GM12878 (cell line): ENCODE measurements around the gene SAMSN1. TPM values are rescaled to one million over a fixed set of nuclear protein-coding genes. Genes with fewer than 3 reads are reported as not detected.

ENCODE experiments used
- ATAC-seq: fragments of 200-7000 bp; cut with Tn5 transposase; 3 replicates; pipeline ENCODE4 v1.9.1; 2020; ENCODE audit warnings: mild to moderate bottlenecking, moderate library complexity
- BruUV-seq: library from RNA; stranded (reverse); fragments of 400-500 nt; replicated peaks from 2 replicates; lab custom pipeline; 2021; lab: Mats Ljungman, UMichigan
- CTCF ChIA-PET: fragments of 300-600 bp; sonication (Branson Sonifier 250); formaldehyde crosslinking; extraction: SDS; loops from one replicate; lab custom pipeline; 2021; ENCODE audit warnings: inconsistent platforms; lab: Yijun Ruan, JAX
- POLR2A ChIA-PET: fragments of 350-600 bp; formaldehyde crosslinking; extraction: SDS; loops from one replicate; lab custom pipeline; 2021; ENCODE audit warnings: inconsistent platforms; lab: Charles Lee
- RAD21 ChIA-PET: fragments of 300-600 bp; sonication (Branson Sonifier 250); formaldehyde crosslinking; loops from one replicate; lab custom pipeline; 2023; ENCODE audit warnings: antibody characterized with exemption; ENCODE audit not compliant: unreplicated experiment; lab: Charles Lee
- SMC1A ChIA-PET: fragments of 300-600 bp; sonication (Branson Sonifier 250); formaldehyde crosslinking; loops from one replicate; lab custom pipeline; 2023; ENCODE audit not compliant: unreplicated experiment, uncharacterized antibody; lab: Charles Lee
- DNase-seq: peaks from one replicate; pipeline ENCODE4 v3.0.0-alpha.2; 2011; ENCODE audit warnings: low read depth, low spot score
- FAIRE-seq: peaks from 3 replicates; lab custom pipeline; 2011; peaks lifted over from hg19 to GRCh38; lab: Jason Lieb, UNC
- H2AFZ ChIP-seq: 2 replicates; pipeline ENCODE4 v1.6.0; 2011; ENCODE audit warnings: low read depth, low read length, control low read depth; ENCODE audit not compliant: control insufficient read depth
- H3K27ac ChIP-seq: 2 replicates; pipeline ENCODE4 v1.5.1; 2011; ENCODE audit warnings: control low read depth; ENCODE audit not compliant: control insufficient read depth, insufficient read depth
- H3K27me3 ChIP-seq, 2 experiments: replicated peaks in 1 of 2; 2 replicates each; pipeline versions ENCODE4 v1.6.0 to v1.6.1; 2011; ENCODE audit warnings: low read length in 1 of 2; ENCODE audit not compliant: control insufficient read depth in 2 of 2, insufficient read depth in 2 of 2
- H3K36me3 ChIP-seq, 2 experiments: 2 replicates each; pipeline ENCODE4 v1.5.1; 2011; ENCODE audit warnings: low read length in 1 of 2; ENCODE audit not compliant: control insufficient read depth in 2 of 2, insufficient read depth in 2 of 2
- H3K4me1 ChIP-seq: 2 replicates; pipeline ENCODE4 v1.6.1; 2011; ENCODE audit warnings: mild to moderate bottlenecking, low read length, moderate library complexity, mixed read lengths; ENCODE audit not compliant: control insufficient read depth, insufficient read depth
- H3K4me2 ChIP-seq: 2 replicates; pipeline ENCODE4 v1.6.0; 2011; ENCODE audit warnings: control low read depth; ENCODE audit not compliant: control insufficient read depth, insufficient read depth
- H3K4me3 ChIP-seq: fragments of 200-600 bp; sonication (generic); 2 replicates; pipeline ENCODE4 v1.5.1; 2016
- H3K79me2 ChIP-seq: 2 replicates; pipeline ENCODE4 v1.6.0; 2011; ENCODE audit warnings: low read length; ENCODE audit not compliant: control insufficient read depth, insufficient read depth
- H3K9ac ChIP-seq: 2 replicates; pipeline ENCODE4 v1.8.0; 2011; ENCODE audit warnings: low read length, control low read depth, mixed read lengths; ENCODE audit not compliant: control insufficient read depth, insufficient read depth
- H3K9me3 ChIP-seq: replicated peaks from 3 replicates; pipeline ENCODE4 v1.5.1; 2011; ENCODE audit warnings: mild to moderate bottlenecking, low read length; ENCODE audit not compliant: control insufficient read depth, insufficient read depth
- H4K20me1 ChIP-seq: 2 replicates; pipeline ENCODE4 v1.6.0; 2011; ENCODE audit not compliant: control insufficient read depth, insufficient read depth
- BCL11A ChIP-seq: IDR thresholded peaks from 2 replicates; pipeline ENCODE4 v1.6.1; 2011; ENCODE audit warnings: low read depth, low read length
- CHD1 ChIP-seq: IDR thresholded peaks from 2 replicates; pipeline ENCODE4 v1.6.1; 2012; ENCODE audit warnings: low read depth, low read length, improper control_type of control experiment
- JUND ChIP-seq: IDR thresholded peaks from 2 replicates; pipeline ENCODE4 v1.6.1; 2012; ENCODE audit warnings: low read depth, mild to moderate bottlenecking, low read length, improper control_type of control experiment, moderate library complexity
- LARP7 ChIP-seq: fragments of 450-650 bp; IDR thresholded peaks from 2 replicates; pipeline ENCODE4 v1.6.1; 2017; ENCODE audit warnings: mild to moderate bottlenecking
- MEF2B ChIP-seq: fragments of 450-650 bp; IDR thresholded peaks from 2 replicates; pipeline ENCODE4 v1.6.1; 2018; ENCODE audit warnings: mild to moderate bottlenecking, moderate library complexity; ENCODE audit not compliant: partially characterized antibody, poor library complexity, severe bottlenecking
- NR2C2 ChIP-seq: IDR thresholded peaks from 2 replicates; pipeline ENCODE4 v1.6.1; 2011; ENCODE audit warnings: borderline replicate concordance, low read depth; ENCODE audit not compliant: control insufficient read depth, insufficient read length
- PAX5 ChIP-seq: IDR thresholded peaks from 2 replicates; pipeline ENCODE4 v1.6.1; 2011; ENCODE audit warnings: low read depth, low read length, borderline replicate concordance
- POLR2AphosphoS2 ChIP-seq: IDR thresholded peaks from 2 replicates; pipeline ENCODE4 v1.6.1; 2011; ENCODE audit warnings: low read depth, mild to moderate bottlenecking, low read length, improper control_type of control experiment, moderate library complexity
- RFX5 ChIP-seq: IDR thresholded peaks from 2 replicates; pipeline ENCODE4 v1.6.1; 2011; ENCODE audit warnings: low read depth, low read length, improper control_type of control experiment
- ZBED1 ChIP-seq: IDR thresholded peaks from 2 replicates; pipeline ENCODE4 v1.6.1; 2016; ENCODE audit warnings: borderline replicate concordance
- ZNF207 ChIP-seq: fragments of 450-650 bp; IDR thresholded peaks from 2 replicates; pipeline ENCODE4 v1.6.1; 2014; ENCODE audit warnings: antibody characterized with exemption, mild to moderate bottlenecking, borderline replicate concordance
- ZZZ3 ChIP-seq: IDR thresholded peaks from 2 replicates; pipeline ENCODE4 v1.6.1; 2011; ENCODE audit warnings: low read depth; ENCODE audit not compliant: control insufficient read depth, insufficient read length
- in situ Hi-C: fragments of 300-500 bp; cut with MboI; formaldehyde crosslinking; loops from 9 replicates; pipeline ENCODE4 v1.14.3; 2018; ENCODE audit warnings: mixed read lengths
- intact Hi-C: fragments of 100-400 bp; cut with micrococcal nuclease; formaldehyde crosslinking; loops from one replicate; pipeline ENCODE4 v1.14.2; 2022; ENCODE audit not compliant: unreplicated experiment
- polyA plus RNA-seq, 11 experiments: library from polyadenylated mRNA; depleted of rRNA in 4 of 11; unstranded in 6 of 11; stranded (reverse) in 5 of 11; fragments of >200 nt; fragmentation: Nextera tagmentation in 4 of 11; fragmentation: Illumina TruSeq in 1 of 11; extraction: Ambion mirVana in 4 of 11; extraction: Trizol in 1 of 11; gene quantifications; 1 replicate in 1 of 11; 2 replicates in 10 of 11; pipeline versions ENCODE4 v1.2.1 to v1.2.3, GENCODE V29; 2011 to 2016; ENCODE audit warnings: inconsistent platforms in 2 of 11, missing spikeins in 2 of 11, low read depth in 1 of 11
- total RNA-seq, 4 experiments: library from RNA; depleted of rRNA in 3 of 4; stranded (reverse); fragments of >200 nt in 3 of 4; fragmentation: Illumina TruSeq in 1 of 4; extraction: Trizol in 1 of 4; gene quantifications; 2 replicates each; pipeline versions ENCODE4 v1.2.1 to v1.2.3, GENCODE V29; 2013 to 2021
- TF ChIP-seq, protein P1 (sequence below): fragments of 450-650 bp; IDR thresholded peaks from 2 replicates; pipeline ENCODE4 v1.6.1; 2017; ENCODE audit warnings: borderline replicate concordance
- TF ChIP-seq, protein P2 (sequence below): IDR thresholded peaks from 2 replicates; pipeline ENCODE4 v1.6.1; 2012; ENCODE audit warnings: low read length, inconsistent platforms

The SAMSN1 gene
- total and polyA plus RNA-seq, 10 of the 15 experiments (the other 5 are each of a cell fraction or from before 2014, with no cell fraction given), result 23.2 to 102 (median 44.9) TPM

DNA sequence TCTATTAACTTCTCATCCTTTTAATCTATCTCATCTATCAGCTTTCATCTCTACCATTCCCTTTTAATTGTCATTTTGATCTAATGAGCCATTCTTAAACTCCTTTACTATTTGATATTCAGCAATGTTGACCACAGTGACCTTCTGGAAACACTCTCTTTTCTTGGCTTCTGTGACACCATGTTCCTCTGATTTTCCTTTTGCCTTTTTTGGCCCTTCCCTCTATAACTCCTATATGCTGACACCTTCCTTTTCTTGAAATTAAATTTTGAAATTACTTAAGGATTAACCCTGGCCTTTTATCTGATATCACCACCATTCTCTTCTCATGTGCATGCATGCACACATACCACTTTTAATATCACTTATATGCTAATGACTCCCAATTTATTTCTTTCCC lies 41.2 kb upstream of the SAMSN1 start:
- no peak for DNase-seq
- FAIRE-seq, result no peak
- ChIA-PET RAD21 (interaction anchor here (0.6 kb wide), 1 partner anchor 15 kb away, joined by 3 read pairs; no protein-coding TSS in a partner anchor), CTCF (interaction anchor here (1.1 to 1.7 kb wide), 2 partner anchors 14 to 100 kb away, joined by 3 to 4 read pairs; no protein-coding TSS in a partner anchor), POLR2A (no interaction called here), SMC1A (interaction anchor here (1.6 kb wide), 1 partner anchor 14 kb away, joined by 7 read pairs; no protein-coding TSS in a partner anchor)
- TF ChIP-seq LARP7 (no peak), BCL11A (no peak), PAX5 (no peak), ZBED1 (no peak), NR2C2 (no peak), CHD1 (no peak), ZNF207 (no peak), RFX5 (no peak), POLR2AphosphoS2 (no peak), ZZZ3 (no peak), MEF2B (no peak), JUND (no peak)
- TF ChIP-seq, protein P1, sequence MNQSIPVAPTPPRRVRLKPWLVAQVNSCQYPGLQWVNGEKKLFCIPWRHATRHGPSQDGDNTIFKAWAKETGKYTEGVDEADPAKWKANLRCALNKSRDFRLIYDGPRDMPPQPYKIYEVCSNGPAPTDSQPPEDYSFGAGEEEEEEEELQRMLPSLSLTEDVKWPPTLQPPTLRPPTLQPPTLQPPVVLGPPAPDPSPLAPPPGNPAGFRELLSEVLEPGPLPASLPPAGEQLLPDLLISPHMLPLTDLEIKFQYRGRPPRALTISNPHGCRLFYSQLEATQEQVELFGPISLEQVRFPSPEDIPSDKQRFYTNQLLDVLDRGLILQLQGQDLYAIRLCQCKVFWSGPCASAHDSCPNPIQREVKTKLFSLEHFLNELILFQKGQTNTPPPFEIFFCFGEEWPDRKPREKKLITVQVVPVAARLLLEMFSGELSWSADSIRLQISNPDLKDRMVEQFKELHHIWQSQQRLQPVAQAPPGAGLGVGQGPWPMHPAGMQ, result no peak
- TF ChIP-seq, protein P2, sequence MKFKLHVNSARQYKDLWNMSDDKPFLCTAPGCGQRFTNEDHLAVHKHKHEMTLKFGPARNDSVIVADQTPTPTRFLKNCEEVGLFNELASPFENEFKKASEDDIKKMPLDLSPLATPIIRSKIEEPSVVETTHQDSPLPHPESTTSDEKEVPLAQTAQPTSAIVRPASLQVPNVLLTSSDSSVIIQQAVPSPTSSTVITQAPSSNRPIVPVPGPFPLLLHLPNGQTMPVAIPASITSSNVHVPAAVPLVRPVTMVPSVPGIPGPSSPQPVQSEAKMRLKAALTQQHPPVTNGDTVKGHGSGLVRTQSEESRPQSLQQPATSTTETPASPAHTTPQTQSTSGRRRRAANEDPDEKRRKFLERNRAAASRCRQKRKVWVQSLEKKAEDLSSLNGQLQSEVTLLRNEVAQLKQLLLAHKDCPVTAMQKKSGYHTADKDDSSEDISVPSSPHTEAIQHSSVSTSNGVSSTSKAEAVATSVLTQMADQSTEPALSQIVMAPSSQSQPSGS, result no peak
- no peak overlapping the region for H3K4me3 ChIP-seq
- no peaks in the 10 kb centered on the region for H4K20me1 ChIP-seq
- no peaks in the 10 kb centered on the region for H3K36me3 ChIP-seq
- H3K27ac ChIP-seq, result no peak overlapping the region
- peaks cover 2% of the 10 kb centered on the region; the same call in 2 of the 3 replicates for H3K9me3 ChIP-seq
- H3K9ac ChIP-seq, result no peak overlapping the region
- in situ Hi-C loops (no loop called here), intact Hi-C loops (no loop called here)
- no peak overlapping the region for H3K4me2 ChIP-seq
- no peak for ATAC-seq
- no peak overlapping the region for H2AFZ ChIP-seq
- H3K27me3 ChIP-seq, result no peaks in the 10 kb centered on the region
- peaks cover 9% of the 10 kb centered on the region; the same call in 1 of the 2 replicates for H3K4me1 ChIP-seq
- no peaks in the 10 kb centered on the region for H3K79me2 ChIP-seq
- BruUV-seq, result no TSS peak
